ENCODE data around the gene CDH4.

The CDH4 gene

GRCh38 chr20:61988665-61989064 is 736.6 kb downstream of the CDH4 start:
- Histone ChIP-seq H3K27ac (ENCODE audit: low read depth, low read length) (no peak overlapping the region), H3K9me3 (ENCODE audit: control insufficient read depth in 1 of 2, low read length in 2 of 2) (peaks cover 0 to 5% of the 10 kb centered on the region in 2 donors), H3K9ac (ENCODE audit: low read depth in 1 of 2, low read length in 2 of 2) (no peak overlapping the region), H3K27me3 (ENCODE audit: control insufficient read depth in 1 of 2, insufficient read depth in 2 of 2, low read length in 2 of 2) (no peaks in the 10 kb centered on the region), H3K36me3 (ENCODE audit: control insufficient read depth in 1 of 2, insufficient read depth in 2 of 2, low read length in 2 of 2) (peaks cover 30 to 81% of the 10 kb centered on the region in 2 donors), H3K4me1 (ENCODE audit: control insufficient read depth in 1 of 2, insufficient read depth in 2 of 2, low read length in 2 of 2) (no peaks in the 10 kb centered on the region), H3K4me3 (ENCODE audit: low read depth in 1 of 2, low read length in 2 of 2) (no peak overlapping the region)

GRCh38 chr20:61989741-61990140 is 737.7 kb downstream of the CDH4 start:
- Histone ChIP-seq H3K4me1 (ENCODE audit: control insufficient read depth in 1 of 2, insufficient read depth in 2 of 2, low read length in 2 of 2) (no peaks in the 10 kb centered on the region), H3K27me3 (ENCODE audit: control insufficient read depth in 1 of 2, insufficient read depth in 2 of 2, low read length in 2 of 2) (no peaks in the 10 kb centered on the region), H3K27ac (ENCODE audit: low read depth, low read length) (no peak overlapping the region), H3K9me3 (ENCODE audit: control insufficient read depth in 1 of 2, low read length in 2 of 2) (peaks cover 0 to 5% of the 10 kb centered on the region in 2 donors), H3K9ac (ENCODE audit: low read depth in 1 of 2, low read length in 2 of 2) (no peak overlapping the region), H3K36me3 (ENCODE audit: control insufficient read depth in 1 of 2, insufficient read depth in 2 of 2, low read length in 2 of 2) (peaks cover 38 to 82% of the 10 kb centered on the region in 2 donors), H3K4me3 (ENCODE audit: low read depth in 1 of 2, low read length in 2 of 2) (no peak overlapping the region)
